HG03039 (cell line): ENCODE data around the gene PRPSAP2.

Source experiments
- ATAC-seq: cut with Tn5 transposase; IDR thresholded peaks from one replicate; pipeline ENCODE4 v1.9.1; 2021; ENCODE audit warnings: mild to moderate bottlenecking, moderate library complexity; ENCODE audit not compliant: unreplicated experiment

The PRPSAP2 gene

GRCh38 chr17:18960803-18961511 is 103.0 kb downstream of the PRPSAP2 start:
- ATAC-seq = no peak

DNA sequence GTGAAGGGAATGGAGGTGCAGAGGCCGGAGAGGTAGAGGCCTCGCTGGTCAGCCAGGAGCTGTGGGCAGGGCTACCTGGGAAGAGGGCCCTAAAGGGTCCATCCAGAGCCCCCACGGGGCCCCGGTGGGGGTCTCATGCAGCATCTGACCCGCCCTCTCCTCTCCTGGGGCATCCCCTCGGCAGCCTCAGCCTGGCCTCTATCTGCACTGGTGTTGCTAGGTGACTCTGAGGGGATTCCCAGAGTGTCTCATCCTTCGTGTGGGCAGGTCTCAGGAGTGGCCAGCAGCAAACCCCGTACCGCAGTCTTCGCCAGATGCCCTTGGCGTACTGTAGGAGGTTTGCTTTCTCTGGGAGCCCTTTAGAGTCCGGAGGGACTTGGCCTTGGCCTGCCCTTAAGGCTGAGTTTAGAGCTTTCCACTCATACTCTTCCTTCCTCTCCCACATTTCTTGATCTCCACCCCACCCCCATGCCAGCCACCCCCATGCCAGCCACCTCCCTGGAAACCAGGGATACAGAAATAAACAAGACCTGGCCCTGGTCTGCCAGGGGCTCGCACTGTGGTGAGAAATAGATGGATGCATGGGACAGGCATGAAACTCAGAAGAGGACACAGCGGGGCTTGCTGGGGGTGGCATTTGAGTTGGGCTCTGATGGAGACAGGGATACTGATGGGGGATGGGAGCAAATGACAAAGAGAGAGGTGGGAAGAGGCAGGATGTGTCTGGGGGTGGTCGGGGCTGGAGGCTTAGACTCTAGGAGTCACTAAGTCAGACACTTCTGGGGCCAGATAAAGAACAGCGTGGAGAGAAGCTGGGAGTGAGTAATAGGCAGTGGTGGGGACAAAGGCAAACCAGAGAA is 103.9 kb downstream of the PRPSAP2 start:
- ATAC-seq = no peak

- no peak for ATAC-seq
Measured at GRCh38 chr17:18962494-18962815, 104.5 kb downstream of the PRPSAP2 start.

DNA sequence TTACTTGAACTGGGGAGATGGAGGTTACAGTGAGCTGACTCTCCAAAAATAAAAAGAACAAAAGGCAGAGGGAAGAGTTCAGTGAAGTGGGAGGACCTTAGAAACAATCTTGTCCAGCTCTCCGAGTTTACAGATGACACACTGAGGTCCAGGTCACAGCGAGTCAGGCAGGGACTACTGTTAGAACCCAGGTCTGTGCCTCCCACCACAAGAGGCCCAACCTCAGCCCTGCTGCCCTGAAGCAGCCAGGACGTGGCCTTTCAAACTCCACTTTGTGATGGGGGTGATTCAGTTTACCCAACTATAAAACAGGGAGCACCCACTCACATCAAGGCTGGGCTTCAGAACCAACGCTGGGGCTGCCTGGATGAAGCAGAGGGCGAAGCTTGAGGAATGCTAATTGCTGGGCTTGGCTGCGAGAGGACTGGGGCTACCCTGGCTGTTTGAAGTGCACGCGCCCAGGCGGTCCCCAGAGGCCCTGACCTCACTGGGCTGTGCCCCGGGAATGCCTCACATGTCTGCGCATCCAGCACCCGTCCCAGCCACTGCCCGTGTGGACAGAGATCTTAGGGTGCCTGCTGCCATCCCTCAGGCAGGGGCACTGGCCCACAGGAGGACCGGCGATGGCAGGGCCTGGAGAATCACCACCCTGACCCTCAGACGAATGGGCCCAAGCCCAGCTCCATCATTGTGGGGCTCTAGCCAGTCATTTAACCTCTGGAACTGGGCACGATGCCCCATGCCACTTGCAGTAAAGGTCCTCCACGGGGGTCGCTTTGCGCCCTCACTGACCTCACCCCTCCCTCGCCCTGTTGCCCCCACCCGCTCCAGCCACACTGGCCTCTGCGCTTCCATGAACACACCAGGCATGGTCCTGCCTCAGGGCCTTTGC is 105.4 kb downstream of the PRPSAP2 start:
- no peak for ATAC-seq

DNA sequence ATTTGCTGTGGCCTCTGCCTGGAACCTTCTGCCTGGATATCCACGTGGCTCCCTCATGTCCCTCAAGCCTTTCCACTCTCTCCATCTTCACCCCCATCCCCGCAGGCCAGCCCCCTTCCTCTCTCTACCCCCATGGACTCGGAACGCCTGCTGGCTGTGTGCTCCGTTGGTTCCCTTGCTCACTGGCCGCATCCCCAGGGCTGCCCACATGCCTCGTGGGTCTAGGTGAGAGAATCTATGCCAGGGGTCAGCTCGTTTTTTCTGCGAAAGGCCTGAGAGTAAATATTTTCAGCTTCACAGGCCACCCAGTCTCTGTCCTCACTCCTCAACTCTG is 106.1 kb downstream of the PRPSAP2 start:
- ATAC-seq = no peak

- no peak for ATAC-seq
Measured at GRCh38 chr17:18964550-18964949, 106.6 kb downstream of the PRPSAP2 start.

DNA sequence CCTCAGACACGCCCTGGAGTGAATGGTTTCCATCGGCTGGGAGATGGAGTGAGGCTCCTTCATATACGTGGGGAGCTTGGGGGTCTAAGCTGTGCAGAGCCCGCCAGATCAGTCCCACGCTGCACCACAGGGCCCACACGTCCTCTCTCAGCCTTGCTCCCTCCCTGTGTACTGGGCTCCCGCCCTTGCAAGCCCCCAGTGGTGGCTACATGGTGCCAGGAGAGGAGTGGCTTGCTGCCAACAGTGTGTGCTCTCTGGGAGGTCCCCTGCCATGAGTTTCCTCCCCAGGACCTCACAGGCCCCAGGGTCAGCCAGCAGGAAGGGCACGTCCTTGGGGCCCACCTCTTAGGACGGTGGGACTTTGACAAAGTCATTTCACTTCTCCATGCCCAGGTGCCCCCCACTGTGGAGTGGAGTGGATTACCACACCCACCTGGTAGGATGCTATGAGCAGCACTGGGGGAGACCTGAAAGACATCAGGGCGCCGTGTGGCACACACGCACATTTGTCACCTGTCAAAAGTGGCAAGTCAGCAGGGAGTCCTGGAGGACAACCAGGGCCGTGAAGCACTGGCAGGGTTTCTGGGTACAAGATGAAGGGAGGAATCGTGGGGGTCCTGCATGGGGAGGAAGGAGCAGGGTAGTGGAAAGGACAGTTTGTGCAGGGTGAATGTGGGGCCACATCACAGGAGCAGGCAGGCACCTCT is 107.8 kb downstream of the PRPSAP2 start:
- no peak for ATAC-seq

GRCh38 chr17:18966831-18967624 is 109.1 kb downstream of the PRPSAP2 start:
- no peak for ATAC-seq

- ATAC-seq = no peak
Measured at GRCh38 chr17:18967916-18968315, 110.0 kb downstream of the PRPSAP2 start.

DNA sequence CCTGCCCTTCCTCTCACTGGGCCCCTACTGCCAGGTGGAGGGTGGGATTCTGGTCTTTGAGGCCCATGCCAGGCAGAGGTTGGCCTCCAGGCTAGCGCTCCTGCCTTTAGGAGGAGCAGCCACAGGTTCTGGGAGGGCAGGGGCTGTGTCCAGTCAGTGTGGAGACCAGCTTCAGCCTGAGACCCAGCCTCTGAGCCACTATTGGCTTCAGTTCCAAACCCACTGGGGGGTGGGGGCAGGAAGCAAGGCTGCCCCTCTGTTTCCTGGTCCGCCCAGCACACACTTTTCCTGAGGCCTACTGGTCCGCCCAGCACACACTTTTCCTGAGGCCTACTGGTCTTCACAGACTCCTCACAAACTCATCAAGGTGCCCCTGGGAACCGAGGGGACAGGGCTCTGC is 110.4 kb downstream of the PRPSAP2 start:
- no peak for ATAC-seq

DNA sequence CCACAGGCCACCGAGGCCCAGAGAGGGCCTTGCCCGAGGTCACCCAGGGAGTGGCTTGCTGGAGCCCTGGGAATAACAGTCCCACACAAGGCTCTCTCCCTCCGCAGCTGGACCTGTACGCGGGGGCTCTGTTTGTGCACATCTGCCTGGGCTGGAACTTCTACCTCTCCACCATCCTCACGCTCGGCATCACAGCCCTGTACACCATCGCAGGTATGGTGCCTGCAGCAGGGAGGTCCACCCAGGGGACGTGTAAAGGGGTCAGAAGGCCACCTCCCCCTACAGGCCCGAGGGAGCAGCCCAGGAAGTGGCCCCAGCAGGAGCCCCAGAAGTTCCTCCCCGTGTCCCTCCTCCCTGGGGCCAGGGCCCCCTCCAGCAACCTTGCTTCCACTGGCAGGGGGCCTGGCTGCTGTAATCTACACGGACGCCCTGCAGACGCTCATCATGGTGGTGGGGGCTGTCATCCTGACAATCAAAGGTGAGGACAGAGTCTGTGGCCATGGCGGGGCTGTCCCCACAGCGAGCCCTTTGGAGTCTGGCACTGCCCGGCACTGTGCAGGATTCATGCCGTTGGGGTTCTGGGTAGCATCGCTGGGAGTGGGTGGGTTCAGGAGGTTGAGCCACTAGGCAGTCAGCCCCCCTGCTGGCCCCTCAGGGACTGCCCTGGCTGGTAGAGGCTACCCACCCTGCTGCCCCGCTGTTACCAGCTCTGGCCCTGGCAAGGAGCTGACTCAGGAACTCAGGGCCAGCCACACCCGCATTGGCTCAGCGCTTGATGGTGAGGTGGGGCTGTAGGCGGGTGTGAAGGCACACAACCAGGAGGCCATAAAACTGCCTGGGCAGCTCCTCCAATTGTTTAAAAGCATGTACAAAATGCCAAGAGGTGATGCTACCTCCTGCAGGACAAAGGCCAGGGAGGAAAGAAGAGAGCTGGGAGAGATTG is 111.3 kb downstream of the PRPSAP2 start:
- ATAC-seq = no peak

GRCh38 chr17:18970582-18971480 is 112.9 kb downstream of the PRPSAP2 start:
- ATAC-seq = no peak

- ATAC-seq = no peak
Measured at GRCh38 chr17:18971801-18972200, 113.9 kb downstream of the PRPSAP2 start.

DNA sequence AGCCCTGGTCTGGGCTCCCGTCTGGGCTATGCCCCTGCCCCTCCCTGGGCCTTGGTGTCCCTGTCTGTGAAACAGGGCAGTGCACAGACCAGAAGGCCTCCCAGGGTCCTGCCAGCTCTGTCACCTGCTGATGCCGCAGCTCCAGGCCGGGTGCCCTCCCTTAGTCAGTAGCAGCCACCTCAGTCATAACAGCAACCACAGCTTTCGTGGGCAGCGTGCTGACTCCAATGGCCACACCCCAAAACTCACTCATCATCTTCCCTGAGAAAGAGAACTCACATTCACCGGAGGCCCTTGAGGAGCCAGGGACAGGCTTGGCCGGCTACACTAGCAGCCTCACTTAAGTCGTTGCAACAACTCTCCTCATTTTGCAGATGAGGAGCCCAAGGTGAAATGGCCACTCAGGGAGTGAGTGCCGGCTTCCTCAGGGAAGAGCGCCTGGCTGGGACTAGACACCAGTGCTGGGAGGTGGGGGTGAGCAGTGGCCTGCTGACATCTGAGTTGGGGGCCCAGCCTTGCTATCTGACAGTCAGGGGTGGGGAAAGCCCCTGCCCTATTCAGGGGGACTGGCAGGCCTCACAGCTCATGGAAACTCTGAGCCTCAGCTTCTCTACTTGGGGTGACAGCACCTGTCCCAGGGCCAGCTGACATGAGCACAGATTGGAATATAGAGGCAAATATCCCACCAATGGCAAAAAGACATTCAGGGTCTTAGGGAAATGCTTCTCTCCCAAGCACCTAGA is 116.6 kb downstream of the PRPSAP2 start:
- no peak for ATAC-seq

DNA sequence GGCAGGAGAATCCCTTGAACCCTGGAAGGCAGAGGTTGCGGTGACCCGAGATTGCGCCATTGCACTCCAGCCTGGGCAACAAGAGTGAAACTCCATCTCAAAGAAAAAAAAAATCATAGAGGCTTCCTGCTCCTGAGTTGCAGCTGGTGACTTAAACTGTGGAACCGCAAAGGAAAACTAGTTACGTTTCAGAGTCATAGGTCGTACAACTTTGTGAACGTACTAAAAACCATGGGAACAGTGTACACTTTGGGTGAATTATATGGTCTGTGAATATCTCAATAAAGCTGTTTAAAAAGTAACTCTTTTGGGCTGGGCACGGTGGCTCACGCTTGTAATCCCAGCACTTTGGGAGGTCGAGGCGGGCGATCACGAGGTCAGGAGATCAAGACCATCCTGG is 117.7 kb downstream of the PRPSAP2 start:
- ATAC-seq = no peak

DNA sequence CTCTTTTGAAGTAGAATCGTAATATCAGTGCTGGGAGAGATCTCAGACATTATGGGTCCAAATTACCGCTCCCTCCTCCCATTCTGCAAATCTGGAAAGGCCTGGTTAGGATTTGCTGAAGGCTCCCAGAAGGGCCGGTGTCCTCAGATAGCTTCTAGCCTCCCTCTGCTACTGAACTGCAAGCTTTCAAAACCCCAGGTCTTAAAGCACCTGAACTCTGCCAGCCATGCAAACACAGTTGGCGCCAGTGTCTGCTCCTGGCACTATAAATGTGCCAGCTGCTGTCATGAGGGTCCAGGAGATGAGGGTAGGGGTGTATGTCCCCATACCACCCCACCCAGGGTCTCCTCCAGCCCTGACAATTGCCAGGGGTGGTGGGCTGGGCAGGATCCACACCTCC is 118.3 kb downstream of the PRPSAP2 start:
- ATAC-seq = no peak

DNA sequence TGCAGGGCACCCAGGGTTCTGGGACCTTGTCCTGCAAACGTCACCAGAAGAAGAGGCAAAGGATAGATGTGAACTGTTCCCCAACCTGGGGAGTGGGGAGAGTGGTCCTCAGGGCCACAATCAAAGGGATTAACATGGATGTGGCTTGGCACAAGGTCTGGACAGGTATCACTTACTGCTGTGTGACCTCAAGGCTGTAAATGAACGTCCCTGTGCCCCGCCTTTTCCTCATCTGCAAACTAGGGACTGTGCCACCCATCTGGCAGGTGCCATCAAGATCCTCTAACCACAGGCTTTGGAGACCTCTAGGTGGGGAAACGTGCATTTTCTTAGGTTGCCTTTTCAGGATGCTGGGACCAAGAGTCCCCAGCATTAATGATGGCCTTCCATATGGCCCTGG is 119.1 kb downstream of the PRPSAP2 start:
- no peak for ATAC-seq
